Gastrocnemius medialis (tissue), 4 donors: Measurements from ENCODE around the gene WDR33. TPM values are rescaled to one million over a fixed set of nuclear protein-coding genes. Genes with fewer than 3 reads are reported as not detected.
"Not testable (repeated sequence)": the region's sequence is repeated elsewhere in the genome, so short reads cannot be mapped to it uniquely, and the experiment has no call there.

ENCODE experiments used
- ATAC-seq, 2 donors: fragments of 150-250 bp; one replicate each; pipeline ENCODE4 v1.9.1; 2016
- DNase-seq, 2 donors: peaks; one replicate each; pipeline ENCODE4 v3.0.0-alpha.2; 2019
- H3K27ac ChIP-seq, 4 donors: fragments of 200-600 bp; sonication (generic); 1 replicate in 1 of 4; 2 replicates in 3 of 4; pipeline ENCODE4 v1.5.1; 2016 to 2018; ENCODE audit warnings: mild to moderate bottlenecking in 2 of 4, moderate library complexity in 1 of 4
- H3K27me3 ChIP-seq, 3 donors: fragments of 200-600 bp; sonication (generic) in 2 of 3; 1 replicate in 1 of 3; 2 replicates in 2 of 3; pipeline versions ENCODE4 v1.5.1 to v1.6.0; 2016 to 2019; ENCODE audit warnings: mild to moderate bottlenecking in 1 of 3, moderate library complexity in 1 of 3
- H3K36me3 ChIP-seq, 2 donors: fragments of 200-600 bp; sonication (generic) in 1 of 2; one replicate each; pipeline ENCODE4 v1.5.1; 2017 to 2018
- H3K4me1 ChIP-seq, 2 donors: fragments of 200-600 bp; sonication (generic) in 1 of 2; one replicate each; pipeline ENCODE4 v1.5.1; 2016 to 2017; ENCODE audit warnings: mild to moderate bottlenecking in 2 of 2
- H3K4me3 ChIP-seq, 4 donors: fragments of 200-600 bp; sonication (generic) in 3 of 4; 1 replicate in 1 of 4; 2 replicates in 3 of 4; pipeline ENCODE4 v1.5.1; 2016 to 2019; ENCODE audit warnings: mild to moderate bottlenecking in 2 of 4
- H3K9me3 ChIP-seq, 3 donors: fragments of 200-600 bp; sonication (generic) in 2 of 3; 1 replicate in 1 of 3; 2 replicates in 2 of 3; pipeline ENCODE4 v1.5.1; 2016 to 2019
- CTCF ChIP-seq, 5 experiments: fragments of 450-650 bp in 3 of 5; fragments of 200-600 bp in 2 of 5; sonication (generic) in 2 of 5; IDR thresholded peaks in 4 of 5; conservative IDR thresholded peaks in 1 of 5; 1 replicate in 4 of 5; 2 replicates in 1 of 5; pipeline ENCODE4 v1.5.1; 2016 to 2019; ENCODE audit warnings: antibody characterized with exemption in 5 of 5, mild to moderate bottlenecking in 3 of 5, moderate library complexity in 3 of 5
- POLR2A ChIP-seq, 2 donors: fragments of 450-650 bp; IDR thresholded peaks; one replicate each; pipeline ENCODE4 v1.6.1; 2017; ENCODE audit warnings: antibody characterized with exemption in 2 of 2, mild to moderate bottlenecking in 2 of 2, moderate library complexity in 2 of 2
- in situ Hi-C, 4 donors: fragments of 200-750 bp; cut with MboI; loops; one replicate each; pipeline versions ENCODE4 v1.15.0 to v1.8.0; 2017; ENCODE audit warnings: low sequenced_read_pairs in 4 of 4
- intact Hi-C: fragments of 100-400 bp; cut with DNase I; formaldehyde crosslinking; loops from one replicate; pipeline ENCODE4 v1.15.1; 2023; ENCODE audit warnings: low total_unique reads
- total RNA-seq, 4 donors: library from RNA; depleted of rRNA; stranded (reverse); fragments of >200 nt; gene quantifications; one replicate each; pipeline versions ENCODE4 v1.1.0 to v1.2.3, GENCODE V29; 2016

WDR33 gene
- total RNA-seq, 4 donors from 2014 or later = 13.6 to 31.4 (median 20.6) TPM

GRCh38 chr2:127770973-127771735, 39.8 kb downstream of the WDR33 start:
- H3K36me3 ChIP-seq = peaks cover 0 to 13% of the 10 kb centered on the region in 2 donors
- peaks cover 21 to 23% of the 10 kb centered on the region in 2 donors for H3K4me1 ChIP-seq
- in situ Hi-C loops = no loop called here
- TF ChIP-seq POLR2A (IDR thresholded peaks at IDR 0.05) (no peak), CTCF (IDR thresholded peaks at IDR 0.05 in 4 of 5, conservative IDR thresholded peaks at IDR 0.05 in 1 of 5) (no peak)
- DNase-seq (no peak), ATAC-seq (no peak)
- intact Hi-C loops = no loop called here
- no peaks in the 10 kb centered on the region for H3K9me3 ChIP-seq
- no peak overlapping the region for H3K27ac ChIP-seq
- H3K27me3 ChIP-seq = no peaks in the 10 kb centered on the region
- H3K4me3 ChIP-seq = no peak overlapping the region

- H3K27me3 ChIP-seq, H3K27ac ChIP-seq, ATAC-seq, H3K9me3 ChIP-seq, H3K4me3 ChIP-seq, in situ Hi-C loops, DNase-seq, intact Hi-C loops: not testable (repeated sequence)
- Histone ChIP-seq H3K36me3 (peaks cover 0 to 15% of the 10 kb centered on the region in 2 donors), H3K4me1 (peaks cover 17 to 20% of the 10 kb centered on the region in 2 donors)
Measured at GRCh38 chr2:127770534-127770933, 40.4 kb downstream of the WDR33 start.

GRCh38 chr2:127769587-127769986, 41.4 kb downstream of the WDR33 start:
- no peaks in the 10 kb centered on the region for H3K9me3 ChIP-seq
- no peak overlapping the region for H3K4me3 ChIP-seq
- H3K4me1 ChIP-seq = peaks cover 17 to 20% of the 10 kb centered on the region in 2 donors
- H3K27me3 ChIP-seq = no peaks in the 10 kb centered on the region
- TF ChIP-seq POLR2A (IDR thresholded peaks at IDR 0.05) (no peak), CTCF (IDR thresholded peaks at IDR 0.05 in 4 of 5, conservative IDR thresholded peaks at IDR 0.05 in 1 of 5) (no peak)
- no peak for ATAC-seq
- in situ Hi-C loops (no loop called here), intact Hi-C loops (no loop called here)
- no peak for DNase-seq
- peaks cover 0 to 25% of the 10 kb centered on the region in 2 donors for H3K36me3 ChIP-seq
- H3K27ac ChIP-seq = peak overlapping the region; percentile 41 to 64 (median 46)

- Histone ChIP-seq H3K27me3 (no peaks in the 10 kb centered on the region), H3K4me1 (peaks cover 17 to 20% of the 10 kb centered on the region in 2 donors), H3K9me3 (no peaks in the 10 kb centered on the region), H3K36me3 (peaks cover 0 to 31% of the 10 kb centered on the region in 2 donors), H3K4me3 (no peak overlapping the region), H3K27ac (peak overlapping the region; percentile 41 to 64 (median 46))
- DNase-seq = peak; percentile 14 to 72
- in situ Hi-C loops (no loop called here), intact Hi-C loops (no loop called here)
- ATAC-seq = peak; percentile 85 to 95
- TF ChIP-seq POLR2A (IDR thresholded peaks at IDR 0.05) = no peak
- no peak for TF ChIP-seq CTCF (IDR thresholded peaks at IDR 0.05 in 4 of 5, conservative IDR thresholded peaks at IDR 0.05 in 1 of 5)
Measured at GRCh38 chr2:127768775-127769479, 42.0 kb downstream of the WDR33 start.

GRCh38 chr2:127763776-127764175, 47.2 kb downstream of the WDR33 start:
- Histone ChIP-seq H3K27me3 (no peaks in the 10 kb centered on the region), H3K4me3 (no peak overlapping the region), H3K9me3 (no peaks in the 10 kb centered on the region), H3K36me3 (peaks cover 0 to 71% of the 10 kb centered on the region in 2 donors), H3K27ac (no peak overlapping the region), H3K4me1 (peaks cover 0 to 4% of the 10 kb centered on the region in 2 donors)
- in situ Hi-C loops (no loop called here), intact Hi-C loops (no loop called here)
- no peak for TF ChIP-seq CTCF (IDR thresholded peaks at IDR 0.05 in 4 of 5, conservative IDR thresholded peaks at IDR 0.05 in 1 of 5)
- no peak for TF ChIP-seq POLR2A (IDR thresholded peaks at IDR 0.05)
- ATAC-seq = no peak
- DNase-seq = no peak
